ENCODE data around the gene PDXDC1.

GRCh38 chr16:15057681-15058417 is 83.0 kb downstream of the PDXDC1 start:
- no peak for TF ChIP-seq CTCF (IDR thresholded peaks at IDR 0.05)
- TF ChIP-seq EZH2 (IDR thresholded peaks at IDR 0.05; ENCODE audit: borderline replicate concordance, insufficient read depth, low read depth, low read length, poor library complexity, severe bottlenecking): no peak

Measured in B cell (primary cell).